Neural progenitor cell (in vitro differentiated cells): Measurements from ENCODE around the gene PACRG. TPM values are rescaled to one million over a fixed set of nuclear protein-coding genes. Genes with fewer than 3 reads are reported as not detected.

Source experiments
- DNase-seq: peaks from one replicate; pipeline ENCODE4 v3.0.0-alpha.2; 2016; ENCODE audit warnings: low spot score
- H2AFZ ChIP-seq: fragments of 200-600 bp; sonication (generic); replicated peaks from 2 replicates; pipeline ENCODE4 v1.6.1; 2016; ENCODE audit warnings: antibody characterized with exemption
- H3F3A ChIP-seq: fragments of 200-600 bp; sonication (generic); 2 replicates; pipeline ENCODE4 v1.6.1; 2016; ENCODE audit warnings: antibody characterized with exemption, low read depth
- H3K27ac ChIP-seq: fragments of 200-600 bp; sonication (generic); 2 replicates; pipeline ENCODE4 v1.5.1; 2016; ENCODE audit warnings: mild to moderate bottlenecking
- H3K27me3 ChIP-seq: fragments of 200-600 bp; sonication (generic); 2 replicates; pipeline ENCODE4 v1.6.1; 2016; ENCODE audit warnings: mild to moderate bottlenecking, moderate library complexity
- H3K36me3 ChIP-seq: fragments of 200-600 bp; sonication (generic); 2 replicates; pipeline ENCODE4 v1.5.1; 2016
- H3K4me1 ChIP-seq: fragments of 200-600 bp; sonication (generic); 2 replicates; pipeline ENCODE4 v1.6.1; 2016; ENCODE audit warnings: mixed run types
- H3K4me2 ChIP-seq: fragments of 200-600 bp; sonication (generic); 2 replicates; pipeline ENCODE4 v1.6.1; 2016
- H3K4me3 ChIP-seq: fragments of 200-600 bp; sonication (generic); 2 replicates; pipeline ENCODE4 v1.5.1; 2016
- H3K79me2 ChIP-seq: fragments of 200-600 bp; sonication (generic); 2 replicates; pipeline ENCODE4 v1.6.1; 2016; ENCODE audit warnings: low read depth
- H3K9ac ChIP-seq: fragments of 200-600 bp; sonication (generic); 2 replicates; pipeline ENCODE4 v1.6.1; 2016
- H3K9me3 ChIP-seq: fragments of 200-600 bp; sonication (generic); 2 replicates; pipeline ENCODE4 v1.5.1; 2016; ENCODE audit warnings: low read depth
- H4K20me1 ChIP-seq: fragments of 200-600 bp; sonication (generic); 2 replicates; pipeline ENCODE4 v1.6.1; 2016; ENCODE audit warnings: low read depth
- H3K27ac Mint-ChIP-seq: 3 replicates; pipeline ENCODE4 v1.8.0; 2021; ENCODE audit warnings: mixed read lengths
- H3K27me3 Mint-ChIP-seq: 2 replicates; pipeline ENCODE4 v1.8.0; 2022; ENCODE audit warnings: low read depth, mild to moderate bottlenecking, inconsistent platforms, moderate library complexity, mixed read lengths; ENCODE audit not compliant: insufficient read depth
- H3K36me3 Mint-ChIP-seq: 3 replicates; pipeline ENCODE4 v1.8.0; 2021; ENCODE audit warnings: mixed read lengths
- H3K4me1 Mint-ChIP-seq: 3 replicates; pipeline ENCODE4 v1.8.0; 2021; ENCODE audit warnings: mixed read lengths
- H3K4me3 Mint-ChIP-seq: 3 replicates; pipeline ENCODE4 v1.8.0; 2021; ENCODE audit warnings: mild to moderate bottlenecking, moderate library complexity, mixed read lengths
- H3K9me3 Mint-ChIP-seq: 3 replicates; pipeline ENCODE4 v1.8.0; 2020; ENCODE audit warnings: mixed read lengths
- EZH2 ChIP-seq: fragments of 200-600 bp; sonication (generic); IDR thresholded peaks from 2 replicates; pipeline ENCODE4 v1.6.1; 2017; ENCODE audit warnings: antibody characterized with exemption, mild to moderate bottlenecking, moderate library complexity
- EZH2phosphoT487 ChIP-seq: fragments of 200-600 bp; sonication (generic); IDR thresholded peaks from 2 replicates; pipeline ENCODE4 v1.6.1; 2017; ENCODE audit warnings: antibody characterized with exemption
- total RNA-seq: library from RNA; depleted of rRNA; stranded (reverse); fragments of >200 nt; gene quantifications from 2 replicates; pipeline ENCODE4 v1.2.3, GENCODE V29; 2015; ENCODE audit warnings: low replicate concordance
- TF ChIP-seq, protein P1 (sequence below): fragments of 200-600 bp; sonication (generic); IDR thresholded peaks from 2 replicates; pipeline ENCODE4 v1.5.1; 2017; ENCODE audit warnings: antibody characterized with exemption, mild to moderate bottlenecking

The PACRG gene
- total RNA-seq, 1 donor from 2014 or later, result 0.30 TPM

DNA sequence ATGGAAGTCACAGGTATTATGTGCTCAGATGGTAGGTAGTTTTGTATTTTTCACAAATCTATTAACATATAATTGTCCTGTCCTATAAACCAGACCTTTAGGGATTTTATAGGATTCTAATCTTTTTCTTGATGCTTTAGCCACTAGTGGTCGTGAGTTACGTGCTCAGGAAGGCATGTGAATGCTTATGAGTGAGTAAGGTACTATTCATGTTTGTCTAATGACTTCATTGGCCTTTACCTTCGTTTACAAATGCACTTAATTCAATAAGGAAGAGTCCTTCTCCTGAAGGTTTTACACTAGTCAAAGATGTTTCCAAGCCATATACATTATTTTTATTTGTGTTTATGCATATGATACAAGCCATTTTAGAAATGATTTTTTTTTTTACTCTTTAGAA is 23.0 kb downstream of the PACRG start:
- H3K27ac Mint-ChIP-seq, result no peak overlapping the region
- H2AFZ ChIP-seq, result no peak overlapping the region
- no peak overlapping the region for H3K4me3 Mint-ChIP-seq
- no peaks in the 10 kb centered on the region for H3K79me2 ChIP-seq
- H3K4me3 ChIP-seq, result no peak overlapping the region
- H3K4me1 ChIP-seq, result no peaks in the 10 kb centered on the region
- H4K20me1 ChIP-seq, result no peaks in the 10 kb centered on the region
- TF ChIP-seq EZH2phosphoT487 (no peak), EZH2 (no peak)
- TF ChIP-seq, protein P1, sequence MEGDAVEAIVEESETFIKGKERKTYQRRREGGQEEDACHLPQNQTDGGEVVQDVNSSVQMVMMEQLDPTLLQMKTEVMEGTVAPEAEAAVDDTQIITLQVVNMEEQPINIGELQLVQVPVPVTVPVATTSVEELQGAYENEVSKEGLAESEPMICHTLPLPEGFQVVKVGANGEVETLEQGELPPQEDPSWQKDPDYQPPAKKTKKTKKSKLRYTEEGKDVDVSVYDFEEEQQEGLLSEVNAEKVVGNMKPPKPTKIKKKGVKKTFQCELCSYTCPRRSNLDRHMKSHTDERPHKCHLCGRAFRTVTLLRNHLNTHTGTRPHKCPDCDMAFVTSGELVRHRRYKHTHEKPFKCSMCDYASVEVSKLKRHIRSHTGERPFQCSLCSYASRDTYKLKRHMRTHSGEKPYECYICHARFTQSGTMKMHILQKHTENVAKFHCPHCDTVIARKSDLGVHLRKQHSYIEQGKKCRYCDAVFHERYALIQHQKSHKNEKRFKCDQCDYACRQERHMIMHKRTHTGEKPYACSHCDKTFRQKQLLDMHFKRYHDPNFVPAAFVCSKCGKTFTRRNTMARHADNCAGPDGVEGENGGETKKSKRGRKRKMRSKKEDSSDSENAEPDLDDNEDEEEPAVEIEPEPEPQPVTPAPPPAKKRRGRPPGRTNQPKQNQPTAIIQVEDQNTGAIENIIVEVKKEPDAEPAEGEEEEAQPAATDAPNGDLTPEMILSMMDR, result no peak
- no peaks in the 10 kb centered on the region for H3K9me3 Mint-ChIP-seq
- H3K4me1 Mint-ChIP-seq, result no peaks in the 10 kb centered on the region
- H3F3A ChIP-seq, result no peaks in the 10 kb centered on the region
- no peaks in the 10 kb centered on the region for H3K9me3 ChIP-seq
- H3K27me3 Mint-ChIP-seq, result no peaks in the 10 kb centered on the region
- H3K4me2 ChIP-seq, result no peak overlapping the region
- no peak overlapping the region for H3K27ac ChIP-seq
- no peak overlapping the region for H3K9ac ChIP-seq
- no peaks in the 10 kb centered on the region for H3K36me3 ChIP-seq
- H3K36me3 Mint-ChIP-seq, result no peaks in the 10 kb centered on the region
- H3K27me3 ChIP-seq, result no peaks in the 10 kb centered on the region
- no peak for DNase-seq

DNA sequence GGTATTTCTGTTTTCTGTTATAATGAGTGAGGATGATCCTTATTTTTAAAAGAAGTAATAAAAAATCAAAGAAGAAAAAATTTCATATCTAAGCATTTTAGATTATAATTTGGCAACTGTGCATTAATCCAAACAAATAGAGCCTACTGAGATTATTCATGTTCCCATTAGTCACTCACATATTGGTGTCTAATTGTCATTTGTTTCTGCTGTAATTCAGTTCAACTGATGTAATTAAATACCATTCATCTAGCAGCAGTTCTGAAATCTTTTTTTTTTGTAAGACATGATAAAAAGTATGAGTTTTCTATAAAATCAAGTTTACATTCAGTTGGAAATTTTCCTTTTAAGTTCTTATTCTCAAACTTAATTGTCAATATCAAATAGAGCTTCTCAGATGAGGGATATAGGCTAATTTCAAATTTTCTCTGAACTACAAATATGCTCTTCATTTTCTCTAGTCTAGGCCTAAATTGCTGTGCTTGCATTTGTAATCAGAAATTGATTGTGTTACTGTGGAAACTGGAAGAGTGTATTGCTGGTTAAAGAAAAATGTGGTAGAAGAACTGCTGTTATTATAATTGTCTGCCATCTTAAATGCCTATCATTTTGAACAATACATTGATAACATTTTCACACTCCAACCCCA is 23.6 kb downstream of the PACRG start:
- no peaks in the 10 kb centered on the region for H3K27me3 Mint-ChIP-seq
- no peaks in the 10 kb centered on the region for H3K9me3 Mint-ChIP-seq
- no peak overlapping the region for H3K27ac ChIP-seq

DNA sequence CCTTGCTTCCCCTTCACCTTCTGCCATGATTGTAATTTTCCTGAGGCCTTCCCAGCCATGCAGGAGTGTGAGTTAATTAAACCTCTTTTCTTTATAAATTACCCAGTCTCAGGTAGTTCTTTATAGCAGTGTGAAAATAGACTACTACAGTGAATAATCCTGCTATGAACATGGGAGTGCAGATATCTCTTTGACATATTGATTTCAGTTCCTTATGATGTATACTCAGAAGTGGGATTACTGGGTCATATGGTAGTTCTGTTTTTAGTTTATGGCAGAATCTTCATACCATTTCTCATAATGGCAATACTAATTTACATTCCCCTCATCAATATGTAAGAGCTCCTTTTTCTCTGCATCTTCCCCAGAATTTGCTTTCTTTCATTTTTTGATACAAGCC is 26.0 kb downstream of the PACRG start:
- Histone ChIP-seq H3K9ac (no peak overlapping the region), H2AFZ (no peak overlapping the region), H3K79me2 (no peaks in the 10 kb centered on the region), H4K20me1 (no peaks in the 10 kb centered on the region), H3K27ac (no peak overlapping the region), H3K4me3 (no peak overlapping the region), H3K9me3 (no peaks in the 10 kb centered on the region), H3K4me1 (no peaks in the 10 kb centered on the region), H3F3A (no peaks in the 10 kb centered on the region), H3K36me3 (no peaks in the 10 kb centered on the region), H3K4me2 (no peak overlapping the region), H3K27me3 (no peaks in the 10 kb centered on the region)
- Mint-ChIP-seq H3K27me3 (no peaks in the 10 kb centered on the region), H3K4me3 (no peak overlapping the region), H3K9me3 (no peaks in the 10 kb centered on the region), H3K36me3 (no peaks in the 10 kb centered on the region), H3K27ac (no peak overlapping the region), H3K4me1 (no peaks in the 10 kb centered on the region)
- TF ChIP-seq EZH2, result no peak
- TF ChIP-seq, protein P1, result no peak
- no peak for TF ChIP-seq EZH2phosphoT487
- DNase-seq, result no peak

More for the DNA sequence above, 23.6 kb downstream of the PACRG start:
- Histone ChIP-seq H3K79me2 (no peaks in the 10 kb centered on the region), H3K36me3 (no peaks in the 10 kb centered on the region), H4K20me1 (no peaks in the 10 kb centered on the region), H3K4me3 (no peak overlapping the region), H3K4me2 (no peak overlapping the region), H3K27me3 (no peaks in the 10 kb centered on the region), H3K4me1 (no peaks in the 10 kb centered on the region), H3K9ac (no peak overlapping the region), H3F3A (no peaks in the 10 kb centered on the region), H3K9me3 (no peaks in the 10 kb centered on the region), H2AFZ (no peak overlapping the region)
- Mint-ChIP-seq H3K4me3 (no peak overlapping the region), H3K4me1 (no peaks in the 10 kb centered on the region), H3K27ac (no peak overlapping the region), H3K36me3 (no peaks in the 10 kb centered on the region)
- no peak for TF ChIP-seq EZH2phosphoT487
- TF ChIP-seq, protein P1, result no peak
- TF ChIP-seq EZH2, result no peak
- DNase-seq, result no peak
